ENCODE results near the gene CEP192.

The CEP192 gene

DNA sequence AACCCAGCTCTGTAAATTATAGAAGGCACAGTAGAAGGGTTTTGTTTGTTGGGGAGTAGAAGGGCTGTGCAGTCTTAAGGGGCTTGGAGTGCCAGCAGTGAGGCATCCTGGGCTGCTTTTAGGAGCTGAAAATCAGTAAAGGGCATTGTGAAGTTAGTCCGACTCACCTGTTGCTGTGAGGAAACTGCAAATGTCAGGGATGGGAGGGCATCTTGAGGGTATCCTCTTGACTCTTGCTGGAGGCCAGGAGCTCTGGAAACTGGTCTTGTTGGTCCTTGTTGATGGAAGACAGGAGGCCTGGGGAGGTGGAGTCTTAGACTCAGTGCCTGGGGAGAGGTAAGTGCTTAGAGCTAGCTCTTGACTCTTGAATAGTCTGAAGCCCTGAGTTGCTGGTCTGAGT is 14.1 kb downstream of the CEP192 start:
- TF ChIP-seq, protein P1, sequence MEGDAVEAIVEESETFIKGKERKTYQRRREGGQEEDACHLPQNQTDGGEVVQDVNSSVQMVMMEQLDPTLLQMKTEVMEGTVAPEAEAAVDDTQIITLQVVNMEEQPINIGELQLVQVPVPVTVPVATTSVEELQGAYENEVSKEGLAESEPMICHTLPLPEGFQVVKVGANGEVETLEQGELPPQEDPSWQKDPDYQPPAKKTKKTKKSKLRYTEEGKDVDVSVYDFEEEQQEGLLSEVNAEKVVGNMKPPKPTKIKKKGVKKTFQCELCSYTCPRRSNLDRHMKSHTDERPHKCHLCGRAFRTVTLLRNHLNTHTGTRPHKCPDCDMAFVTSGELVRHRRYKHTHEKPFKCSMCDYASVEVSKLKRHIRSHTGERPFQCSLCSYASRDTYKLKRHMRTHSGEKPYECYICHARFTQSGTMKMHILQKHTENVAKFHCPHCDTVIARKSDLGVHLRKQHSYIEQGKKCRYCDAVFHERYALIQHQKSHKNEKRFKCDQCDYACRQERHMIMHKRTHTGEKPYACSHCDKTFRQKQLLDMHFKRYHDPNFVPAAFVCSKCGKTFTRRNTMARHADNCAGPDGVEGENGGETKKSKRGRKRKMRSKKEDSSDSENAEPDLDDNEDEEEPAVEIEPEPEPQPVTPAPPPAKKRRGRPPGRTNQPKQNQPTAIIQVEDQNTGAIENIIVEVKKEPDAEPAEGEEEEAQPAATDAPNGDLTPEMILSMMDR (conservative IDR thresholded peaks at IDR 0.05), result no peak

DNA sequence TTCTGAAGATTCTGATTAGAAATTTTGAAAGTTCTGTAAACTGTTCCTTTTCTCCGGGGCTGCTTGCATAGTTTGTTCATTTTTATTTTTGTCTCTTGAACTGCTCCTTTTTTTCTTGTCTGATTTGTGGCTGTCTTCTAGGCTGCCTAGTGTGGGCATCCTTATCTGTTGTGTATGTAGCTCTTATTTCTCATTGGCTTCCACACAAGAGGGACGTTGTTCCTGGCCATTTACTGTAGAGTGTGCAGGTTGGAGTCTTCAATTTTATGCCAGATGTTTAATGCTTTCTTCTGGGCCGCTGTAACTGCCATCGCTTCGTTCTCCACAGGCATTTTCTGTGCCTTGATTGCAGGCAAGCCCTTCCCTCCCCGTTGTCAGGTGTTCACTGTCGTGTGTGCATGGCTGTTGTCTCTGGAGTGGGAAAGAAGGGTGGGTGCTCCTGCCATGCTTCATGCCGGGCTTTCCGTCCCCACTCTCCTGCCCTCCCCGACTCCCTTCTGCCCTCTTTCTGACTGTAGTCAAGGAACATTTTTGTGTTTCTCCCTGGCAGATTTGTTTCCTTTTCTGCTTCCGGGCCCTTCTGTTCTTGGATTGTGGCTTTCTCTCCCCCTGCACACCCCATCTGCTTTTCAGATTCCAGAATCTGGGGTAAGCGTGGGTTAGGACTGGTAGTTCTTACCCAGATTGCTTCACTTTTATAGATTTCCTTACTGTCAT is 15.5 kb downstream of the CEP192 start:
- no peak overlapping the region for H3K27ac ChIP-seq
- TF ChIP-seq, protein P1 (conservative IDR thresholded peaks at IDR 0.05), result no peak

More for the DNA sequence above, 14.1 kb downstream of the CEP192 start:
- no peak overlapping the region for H3K27ac ChIP-seq

DNA sequence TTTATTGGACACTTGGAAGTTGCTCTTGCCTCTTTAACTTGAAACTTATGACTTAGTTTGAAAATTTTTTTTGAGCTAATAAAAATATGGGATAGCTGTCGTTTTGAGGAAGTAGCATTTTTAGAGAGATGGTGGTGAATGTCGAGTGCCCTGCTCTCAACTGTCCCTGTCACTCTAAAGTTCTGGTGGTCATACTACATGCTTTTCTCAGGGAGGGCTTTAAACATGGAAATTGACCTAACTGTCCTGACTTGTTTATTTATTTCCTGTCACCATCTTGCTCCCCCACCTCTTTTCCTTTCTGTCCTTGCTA is 16.0 kb downstream of the CEP192 start:
- no peak overlapping the region for H3K27ac ChIP-seq
- TF ChIP-seq, protein P1 (conservative IDR thresholded peaks at IDR 0.05), result no peak

DNA sequence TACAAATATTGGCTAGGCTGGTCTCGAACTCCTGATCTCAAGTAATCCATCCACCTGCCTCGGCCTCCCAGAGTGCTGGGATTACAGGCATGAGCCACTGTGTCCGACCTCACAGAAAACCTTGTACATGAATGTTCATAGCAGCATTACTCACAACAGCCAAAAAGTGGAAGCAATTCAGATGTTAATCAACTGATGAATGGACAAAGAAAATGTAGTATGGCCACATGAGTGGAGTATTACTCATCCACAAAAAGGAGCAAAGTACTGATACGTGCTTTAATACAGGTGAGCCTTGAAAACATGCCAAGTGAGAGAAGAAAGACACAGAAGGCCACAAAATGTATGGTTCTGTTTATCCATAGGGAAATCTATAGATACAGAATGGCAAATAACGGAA is 20.6 kb downstream of the CEP192 start:
- H3K27ac ChIP-seq, result no peak overlapping the region
- TF ChIP-seq, protein P1 (conservative IDR thresholded peaks at IDR 0.05), result no peak

DNA sequence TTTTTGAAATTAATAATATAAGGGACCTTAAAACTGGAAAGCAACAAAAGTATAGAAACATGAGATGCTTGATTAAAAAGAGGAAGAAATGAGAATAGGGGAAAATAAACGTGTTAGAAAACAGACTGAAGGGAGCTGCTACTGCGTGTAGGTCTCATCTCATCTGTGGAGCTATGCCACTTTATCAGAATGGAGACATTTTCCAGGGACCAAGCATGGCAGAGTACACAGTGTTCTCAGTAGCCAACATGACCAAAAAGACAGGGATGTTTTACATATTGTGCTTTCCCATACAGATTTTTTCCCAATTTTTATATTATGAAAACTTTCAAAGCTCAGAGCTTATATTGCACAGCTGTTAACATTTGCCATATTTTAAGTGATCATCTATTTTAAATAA is 23.1 kb downstream of the CEP192 start:
- TF ChIP-seq, protein P1 (conservative IDR thresholded peaks at IDR 0.05), result no peak
- no peak overlapping the region for H3K27ac ChIP-seq

DNA sequence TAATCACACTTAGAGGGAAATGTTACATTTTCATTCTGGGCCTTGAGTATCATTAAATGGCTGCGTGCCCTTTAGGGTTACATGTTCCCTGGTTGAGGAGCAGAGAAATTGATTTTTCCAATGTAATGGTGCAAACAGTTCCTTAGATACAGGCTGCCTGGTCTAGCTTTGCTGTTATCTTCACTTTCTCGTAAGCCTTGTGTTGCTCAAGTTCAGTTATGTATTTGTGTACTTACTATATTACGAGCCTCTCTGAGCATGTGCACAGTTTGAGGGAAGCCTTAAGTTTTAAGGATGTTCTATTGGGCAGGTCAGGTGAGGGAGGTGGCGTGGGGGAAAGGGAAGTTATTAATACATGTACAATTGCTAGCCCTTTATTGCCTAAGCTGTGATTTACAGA is 23.7 kb downstream of the CEP192 start:
- H3K27ac ChIP-seq, result no peak overlapping the region
- TF ChIP-seq, protein P1 (conservative IDR thresholded peaks at IDR 0.05), result no peak

DNA sequence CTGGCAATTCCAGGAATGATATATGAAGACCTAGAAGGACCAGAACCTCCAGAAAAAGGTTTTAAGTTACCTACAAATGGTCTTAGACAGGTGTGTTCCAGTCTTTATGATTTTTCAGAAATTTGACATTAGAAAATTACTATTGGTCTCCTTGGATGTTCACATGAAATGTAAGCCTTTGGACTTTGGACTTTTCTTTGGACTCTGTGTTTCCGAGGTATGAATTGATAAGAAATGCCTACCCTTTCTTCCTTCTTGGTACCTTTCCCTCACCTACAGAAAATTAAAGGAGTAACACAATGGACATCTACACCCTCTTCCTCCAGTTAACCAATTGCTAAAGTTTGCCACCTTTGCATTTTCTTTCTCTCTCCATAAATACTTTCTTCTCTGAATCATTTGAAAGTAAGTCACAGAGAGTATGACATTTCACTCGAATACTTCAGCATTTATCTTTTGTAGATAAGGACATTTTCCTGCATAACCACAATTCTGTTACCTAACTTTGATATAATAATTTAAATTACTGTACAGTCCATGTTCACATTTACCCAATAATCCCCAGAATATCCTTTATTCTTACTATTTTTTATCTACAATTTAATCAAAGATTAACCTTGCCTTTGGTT is 26.2 kb downstream of the CEP192 start:
- TF ChIP-seq, protein P1 (conservative IDR thresholded peaks at IDR 0.05), result no peak

More for the DNA sequence above, 26.2 kb downstream of the CEP192 start:
- peak overlapping the region; percentile 24 for H3K27ac ChIP-seq

All from VCaP (cell line).